Hepatocyte (in vitro differentiated cells): ENCODE data around the gene PCDHB13. TPM values are rescaled to one million over a fixed set of nuclear protein-coding genes. Genes with fewer than 3 reads are reported as not detected.
"Not testable (repeated sequence)": the region's sequence is repeated elsewhere in the genome, so short reads cannot be mapped to it uniquely, and the experiment has no call there.

Experiments used
- DNase-seq: peaks from one replicate; pipeline ENCODE4 v3.0.0-alpha.2; 2016; ENCODE audit warnings: low spot score
- H2AFZ ChIP-seq: fragments of 200-600 bp; sonication (generic); 2 replicates; pipeline ENCODE4 v1.6.0; 2016; ENCODE audit warnings: antibody characterized with exemption, mild to moderate bottlenecking
- H3K27ac ChIP-seq: fragments of 200-600 bp; sonication (generic); 2 replicates; pipeline ENCODE4 v1.5.1; 2016; ENCODE audit warnings: mild to moderate bottlenecking
- H3K27me3 ChIP-seq: fragments of 200-600 bp; sonication (generic); 2 replicates; pipeline ENCODE4 v1.6.1; 2016
- H3K36me3 ChIP-seq: fragments of 200-600 bp; sonication (generic); replicated peaks from 2 replicates; pipeline ENCODE4 v1.5.1; 2016; ENCODE audit warnings: low read depth; ENCODE audit not compliant: insufficient read depth
- H3K4me1 ChIP-seq: fragments of 200-600 bp; sonication (generic); 2 replicates; pipeline ENCODE4 v1.5.1; 2016; ENCODE audit warnings: mild to moderate bottlenecking, moderate library complexity; ENCODE audit not compliant: insufficient read depth
- H3K4me2 ChIP-seq: fragments of 200-600 bp; sonication (generic); 2 replicates; pipeline ENCODE4 v1.6.0; 2016
- H3K4me3 ChIP-seq: fragments of 200-600 bp; sonication (generic); 2 replicates; pipeline ENCODE4 v1.5.1; 2016; ENCODE audit warnings: mild to moderate bottlenecking
- H3K79me2 ChIP-seq: fragments of 200-600 bp; sonication (generic); 2 replicates; pipeline ENCODE4 v1.6.0; 2017; ENCODE audit warnings: mild to moderate bottlenecking
- H3K9me2 ChIP-seq: fragments of 200-600 bp; sonication (generic); replicated peaks from 2 replicates; pipeline ENCODE4 v1.6.0; 2017; ENCODE audit warnings: mild to moderate bottlenecking; ENCODE audit not compliant: insufficient read depth
- H3K9me3 ChIP-seq: fragments of 200-600 bp; sonication (generic); 2 replicates; pipeline ENCODE4 v1.5.1; 2016; ENCODE audit warnings: low read depth, mild to moderate bottlenecking
- H4K20me1 ChIP-seq: fragments of 200-600 bp; sonication (generic); 2 replicates; pipeline ENCODE4 v1.6.0; 2016; ENCODE audit warnings: mild to moderate bottlenecking; ENCODE audit not compliant: insufficient read depth, poor library complexity, severe bottlenecking
- EZH2 ChIP-seq: fragments of 200-600 bp; sonication (generic); IDR thresholded peaks from 2 replicates; pipeline ENCODE4 v1.6.1; 2016; ENCODE audit warnings: antibody characterized with exemption, mild to moderate bottlenecking, borderline replicate concordance
- EZH2phosphoT487 ChIP-seq: fragments of 200-600 bp; sonication (generic); IDR thresholded peaks from one replicate; pipeline ENCODE4 v1.6.1; 2018; ENCODE audit warnings: antibody characterized with exemption, mild to moderate bottlenecking, low read depth, moderate library complexity; ENCODE audit not compliant: unreplicated experiment, severe bottlenecking
- WGBS: methylation state at CpG from one replicate; pipeline ENCODE4 v1.1.6; 2016; ENCODE audit warnings: low lambda C conversion rate; ENCODE audit errors: missing lambda C conversion rate; 5-methylcytosine and 5-hydroxymethylcytosine counted together
- polyA plus RNA-seq: library from polyadenylated mRNA; unstranded; fragments of >200 nt; fragmentation: Nextera tagmentation; extraction: Ambion mirVana; gene quantifications from 2 replicates; pipeline ENCODE4 v1.2.1, GENCODE V29; 2016
- total RNA-seq: library from RNA; depleted of rRNA; stranded (reverse); fragments of >200 nt; gene quantifications from 2 replicates; pipeline ENCODE4 v1.2.3, GENCODE V29; 2014
- TF ChIP-seq, protein P1 (sequence below): fragments of 200-600 bp; sonication (generic); IDR thresholded peaks from 2 replicates; pipeline ENCODE4 v1.5.1; 2016; ENCODE audit warnings: antibody characterized with exemption, mild to moderate bottlenecking; ENCODE audit not compliant: poor library complexity

Gene PCDHB13
- total RNA-seq (1.9 and 2.0 TPM in 2 replicates), polyA plus RNA-seq (0.50 and 1.1 TPM in 2 replicates)

DNA sequence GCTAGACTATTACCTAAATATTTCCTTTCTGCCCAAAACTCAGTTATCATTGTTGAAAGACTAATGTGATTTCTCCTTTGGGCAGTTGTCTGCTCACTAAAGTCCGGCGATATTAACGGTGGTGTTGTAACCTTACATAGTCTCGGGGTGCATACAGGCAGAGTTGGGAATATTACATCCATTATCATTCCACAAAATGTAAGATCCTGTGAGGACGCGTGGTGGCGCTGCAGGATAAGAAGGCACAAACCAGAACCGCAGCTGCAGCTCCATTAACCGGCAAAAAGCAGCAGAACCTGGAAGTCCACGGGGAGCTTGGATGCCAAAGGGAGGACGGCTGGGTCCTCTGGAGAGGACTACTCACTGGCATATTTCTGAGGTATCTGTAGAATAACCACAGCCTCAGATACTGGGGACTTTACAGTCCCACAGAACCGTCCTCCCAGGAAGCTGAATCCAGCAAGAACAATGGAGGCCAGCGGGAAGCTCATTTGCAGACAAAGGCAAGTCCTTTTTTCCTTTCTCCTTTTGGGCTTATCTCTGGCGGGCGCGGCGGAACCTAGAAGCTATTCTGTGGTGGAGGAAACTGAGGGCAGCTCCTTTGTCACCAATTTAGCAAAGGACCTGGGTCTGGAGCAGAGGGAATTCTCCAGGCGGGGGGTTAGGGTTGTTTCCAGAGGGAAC, at the start of gene PCDHB13:
TSS of gene PCDHB13 (plus strand) at position 264 of the 684 bp plus-strand sequence. CDS start at position 469, 205 bp downstream.
- not testable (repeated sequence) for H3K79me2 ChIP-seq, H3K4me1 ChIP-seq, H3K27ac ChIP-seq, H3K9me3 ChIP-seq, H3K27me3 ChIP-seq, H3K4me2 ChIP-seq, H3K36me3 ChIP-seq, H3K4me3 ChIP-seq, H2AFZ ChIP-seq, H3K9me2 ChIP-seq, H4K20me1 ChIP-seq
- whole genome bisulfite sequencing = 42% methylated on average over 16 of the region's 18 CpGs
- TF ChIP-seq, protein P1, sequence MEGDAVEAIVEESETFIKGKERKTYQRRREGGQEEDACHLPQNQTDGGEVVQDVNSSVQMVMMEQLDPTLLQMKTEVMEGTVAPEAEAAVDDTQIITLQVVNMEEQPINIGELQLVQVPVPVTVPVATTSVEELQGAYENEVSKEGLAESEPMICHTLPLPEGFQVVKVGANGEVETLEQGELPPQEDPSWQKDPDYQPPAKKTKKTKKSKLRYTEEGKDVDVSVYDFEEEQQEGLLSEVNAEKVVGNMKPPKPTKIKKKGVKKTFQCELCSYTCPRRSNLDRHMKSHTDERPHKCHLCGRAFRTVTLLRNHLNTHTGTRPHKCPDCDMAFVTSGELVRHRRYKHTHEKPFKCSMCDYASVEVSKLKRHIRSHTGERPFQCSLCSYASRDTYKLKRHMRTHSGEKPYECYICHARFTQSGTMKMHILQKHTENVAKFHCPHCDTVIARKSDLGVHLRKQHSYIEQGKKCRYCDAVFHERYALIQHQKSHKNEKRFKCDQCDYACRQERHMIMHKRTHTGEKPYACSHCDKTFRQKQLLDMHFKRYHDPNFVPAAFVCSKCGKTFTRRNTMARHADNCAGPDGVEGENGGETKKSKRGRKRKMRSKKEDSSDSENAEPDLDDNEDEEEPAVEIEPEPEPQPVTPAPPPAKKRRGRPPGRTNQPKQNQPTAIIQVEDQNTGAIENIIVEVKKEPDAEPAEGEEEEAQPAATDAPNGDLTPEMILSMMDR = peak; percentile 14
- DNase-seq = peak; percentile 14

DNA sequence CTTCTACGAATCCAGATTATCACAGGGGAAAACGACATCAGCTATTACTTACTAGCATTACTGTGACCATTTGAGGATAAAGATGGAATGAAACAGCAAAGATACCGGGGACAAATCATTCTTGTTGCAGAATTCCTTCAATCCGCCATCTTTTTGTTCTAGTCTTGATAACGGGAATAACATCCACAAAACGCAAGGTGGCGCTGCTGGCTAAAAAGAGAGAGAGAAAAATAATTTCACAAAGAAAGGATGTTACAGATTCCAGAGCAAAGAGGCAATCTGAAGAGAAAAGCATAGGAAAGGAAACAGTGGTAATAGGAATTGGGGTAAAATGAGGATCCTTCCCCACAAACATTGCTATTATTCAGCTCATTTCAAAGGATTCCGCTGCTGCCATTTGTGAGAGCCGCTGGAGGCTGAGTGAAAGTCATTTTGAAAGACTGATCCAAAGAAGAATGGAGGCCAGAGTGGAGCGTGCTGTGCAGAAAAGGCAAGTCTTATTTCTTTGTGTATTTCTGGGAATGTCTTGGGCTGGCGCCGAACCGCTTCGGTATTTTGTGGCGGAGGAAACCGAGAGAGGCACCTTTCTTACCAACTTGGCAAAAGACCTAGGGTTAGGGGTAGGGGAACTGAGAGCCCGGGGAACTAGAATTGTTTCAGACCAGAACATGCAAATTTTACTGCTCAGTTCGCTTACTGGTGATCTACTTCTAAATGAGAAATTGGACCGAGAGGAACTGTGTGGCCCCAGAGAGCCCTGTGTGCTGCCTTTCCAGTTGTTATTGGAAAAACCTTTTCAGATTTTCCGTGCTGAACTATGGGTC, 41.1 kb upstream of the PCDHB13 start, which contains the start of gene PCDHB7:
TSS of gene PCDHB7 (plus strand) at position 264 of the 824 bp plus-strand sequence. CDS start at position 456, 192 bp downstream.
- H3K4me2 ChIP-seq = no peak within 1 kb of the TSS
- WGBS = 76% methylated on average over 20 of the region's 20 CpGs
- H3K9me3 ChIP-seq = peaks cover 10% of the 10 kb centered on the region

DNA sequence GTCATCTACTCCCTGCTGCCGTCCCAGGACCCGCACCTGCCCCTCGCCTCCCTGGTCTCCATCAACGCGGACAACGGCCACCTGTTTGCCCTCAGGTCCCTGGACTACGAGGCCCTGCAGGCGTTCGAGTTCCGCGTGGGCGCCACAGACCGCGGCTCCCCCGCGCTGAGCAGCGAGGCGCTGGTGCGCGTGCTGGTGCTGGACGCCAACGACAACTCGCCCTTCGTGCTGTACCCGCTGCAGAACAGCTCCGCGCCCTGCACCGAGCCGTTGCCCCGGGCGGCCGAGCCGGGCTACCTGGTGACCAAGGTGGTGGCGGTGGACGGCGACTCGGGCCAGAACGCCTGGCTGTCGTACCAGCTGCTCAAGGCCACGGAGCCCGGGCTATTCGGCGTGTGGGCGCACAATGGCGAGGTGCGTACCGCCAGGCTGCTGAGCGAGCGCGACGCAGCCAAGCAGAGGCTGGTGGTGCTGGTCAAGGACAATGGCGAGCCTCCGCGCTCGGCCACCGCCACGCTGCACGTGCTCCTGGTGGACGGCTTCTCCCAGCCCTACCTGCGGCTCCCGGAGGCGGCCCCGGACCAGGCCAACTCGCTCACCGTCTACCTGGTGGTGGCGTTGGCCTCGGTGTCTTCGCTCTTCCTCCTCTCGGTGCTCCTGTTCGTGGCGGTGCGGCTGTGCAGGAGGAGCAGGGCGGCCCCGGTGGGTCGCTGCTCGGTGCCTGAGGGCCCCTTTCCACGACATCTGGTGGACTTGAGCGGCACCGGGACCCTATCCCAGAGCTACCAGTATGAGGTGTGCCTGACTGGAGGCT, 39.2 kb upstream of the PCDHB13 start:
- not testable (repeated sequence) for H3K79me2 ChIP-seq, H4K20me1 ChIP-seq, H3K4me2 ChIP-seq, H3K4me1 ChIP-seq, H3K36me3 ChIP-seq, H3K9me2 ChIP-seq, H3K27me3 ChIP-seq, H3K4me3 ChIP-seq, H2AFZ ChIP-seq, H3K27ac ChIP-seq, DNase-seq
- H3K9me3 ChIP-seq = peaks cover 10% of the 10 kb centered on the region
- 96% methylated on average over 51 of the region's 79 CpGs for WGBS

More for the DNA sequence above, 41.1 kb upstream of the PCDHB13 start, which contains the start of gene PCDHB7:
- Histone ChIP-seq H3K9me2 (no peaks in the 10 kb centered on the region), H3K27me3 (no peaks in the 10 kb centered on the region), H3K27ac (no peak within 1 kb of the TSS), H4K20me1 (no peaks in the 10 kb centered on the region), H3K4me3 (no peak within 1 kb of the TSS), H3K79me2 (no peaks in the 10 kb centered on the region), H2AFZ (no peak within 1 kb of the TSS), H3K4me1 (no peaks in the 10 kb centered on the region), H3K36me3 (no peaks in the 10 kb centered on the region)
- no peak for DNase-seq
- TF ChIP-seq, protein P1 = peak; percentile 3
- TF ChIP-seq EZH2phosphoT487 = no peak

DNA sequence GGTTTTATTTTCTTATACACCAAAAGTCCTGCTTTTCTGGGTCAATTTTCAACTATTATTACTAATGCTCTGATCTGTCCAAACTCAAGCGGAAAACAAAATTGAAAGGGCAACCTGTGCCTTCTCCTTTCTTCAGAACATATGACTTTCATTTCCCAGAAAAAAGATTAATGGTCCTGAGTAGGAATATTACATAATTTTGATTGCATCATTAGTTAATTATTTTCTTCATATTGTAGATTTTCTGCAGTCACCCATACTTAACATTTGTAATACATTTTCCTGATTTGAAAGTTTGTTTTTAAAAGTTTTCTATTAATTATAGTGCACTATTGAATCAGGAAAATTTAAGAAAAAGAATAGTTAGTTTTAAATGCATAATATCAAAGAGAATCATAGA, 37.8 kb upstream of the PCDHB13 start:
- Histone ChIP-seq H3K27me3 (no peaks in the 10 kb centered on the region), H3K27ac (no peak overlapping the region), H3K4me3 (no peak overlapping the region), H3K4me2 (no peak overlapping the region), H3K36me3 (no peaks in the 10 kb centered on the region), H4K20me1 (no peaks in the 10 kb centered on the region), H3K9me3 (peaks cover 10% of the 10 kb centered on the region), H2AFZ (no peak overlapping the region), H3K79me2 (no peaks in the 10 kb centered on the region), H3K9me2 (no peaks in the 10 kb centered on the region), H3K4me1 (no peaks in the 10 kb centered on the region)
- DNase-seq = no peak
- TF ChIP-seq EZH2phosphoT487 (no peak), EZH2 (no peak)
- TF ChIP-seq, protein P1 = no peak
- 97% methylated on average over 1 of the region's 1 CpG for whole genome bisulfite sequencing

DNA sequence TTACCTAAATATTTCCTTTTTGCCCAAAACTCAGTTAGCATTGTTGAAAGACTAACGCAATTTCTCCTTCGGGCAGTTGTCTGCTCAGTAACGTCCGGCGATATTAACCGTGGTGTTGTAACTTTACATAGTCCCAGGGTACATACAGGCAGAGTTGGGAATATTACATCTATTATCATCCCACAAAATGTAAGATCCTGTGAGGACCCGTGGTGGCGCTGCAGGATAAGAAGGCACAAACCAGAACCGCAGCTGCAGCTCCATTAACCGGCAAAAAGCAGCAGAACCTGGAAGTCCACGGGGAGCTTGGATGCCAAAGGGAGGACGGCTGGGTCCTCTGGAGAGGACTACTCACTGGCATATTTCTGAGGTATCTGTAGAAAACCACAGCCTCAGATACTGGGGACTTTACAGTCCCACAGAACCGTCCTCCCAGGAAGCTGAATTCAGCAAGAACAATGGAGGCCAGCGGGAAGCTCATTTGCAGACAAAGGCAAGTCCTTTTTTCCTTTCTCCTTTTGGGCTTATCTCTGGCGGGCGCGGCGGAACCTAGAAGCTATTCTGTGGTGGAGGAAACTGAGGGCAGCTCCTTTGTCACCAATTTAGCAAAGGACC, 36.0 kb upstream of the PCDHB13 start, which contains the start of gene PCDHB8:
TSS of gene PCDHB8 (plus strand) at position 214 of the 615 bp plus-strand sequence. CDS start at position 459, 245 bp downstream.
- H2AFZ ChIP-seq, H3K36me3 ChIP-seq, H3K4me2 ChIP-seq, H3K79me2 ChIP-seq, H3K27me3 ChIP-seq, H3K4me1 ChIP-seq, H4K20me1 ChIP-seq, H3K9me2 ChIP-seq, DNase-seq, H3K27ac ChIP-seq, H3K4me3 ChIP-seq: not testable (repeated sequence)
- peaks cover 10% of the 10 kb centered on the region for H3K9me3 ChIP-seq
- 75% methylated on average over 14 of the region's 18 CpGs for WGBS
